Chondrocyte (in vitro differentiated cells): ENCODE data around the gene STUM. TPM values are rescaled to one million over a fixed set of nuclear protein-coding genes. Genes with fewer than 3 reads are reported as not detected.
A peak's percentile ranks its signal among the peaks of the same experiment; 100 is the strongest.

Source experiments
- DNase-seq: peaks from one replicate; pipeline ENCODE4 v3.0.0; 2021; ENCODE audit warnings: mixed read lengths, low spot score
- H3K27ac Mint-ChIP-seq: one replicate; pipeline ENCODE4 v1.8.0; 2021; ENCODE audit warnings: mild to moderate bottlenecking, moderate library complexity, mixed read lengths; ENCODE audit not compliant: unreplicated experiment
- H3K27me3 Mint-ChIP-seq: 2 replicates; pipeline ENCODE4 v1.8.0; 2021; ENCODE audit warnings: low read depth, mixed read lengths
- H3K36me3 Mint-ChIP-seq: 2 replicates; pipeline ENCODE4 v1.8.0; 2021; ENCODE audit warnings: low read depth, mixed read lengths
- H3K4me1 Mint-ChIP-seq: 2 replicates; pipeline ENCODE4 v1.8.0; 2021; ENCODE audit warnings: low read depth, mild to moderate bottlenecking, mixed read lengths
- H3K4me3 Mint-ChIP-seq: one replicate; pipeline ENCODE4 v1.8.0; 2021; ENCODE audit warnings: mild to moderate bottlenecking, moderate library complexity, mixed read lengths; ENCODE audit not compliant: unreplicated experiment
- H3K9me3 Mint-ChIP-seq: 2 replicates; pipeline ENCODE4 v1.8.0; 2021; ENCODE audit warnings: low read depth, mixed read lengths
- total RNA-seq: library from RNA; stranded (reverse); gene quantifications from 3 replicates; pipeline ENCODE4 v1.2.1, GENCODE V29; 2021
- TF ChIP-seq, protein P1 (sequence below): fragments of 200-600 bp; sonication (generic); IDR thresholded peaks from 2 replicates; pipeline ENCODE4 v1.5.0; 2021; ENCODE audit warnings: antibody characterized with exemption, mild to moderate bottlenecking, moderate library complexity

STUM gene
- total RNA-seq, 1 donor from 2014 or later = 0.27 TPM

DNA sequence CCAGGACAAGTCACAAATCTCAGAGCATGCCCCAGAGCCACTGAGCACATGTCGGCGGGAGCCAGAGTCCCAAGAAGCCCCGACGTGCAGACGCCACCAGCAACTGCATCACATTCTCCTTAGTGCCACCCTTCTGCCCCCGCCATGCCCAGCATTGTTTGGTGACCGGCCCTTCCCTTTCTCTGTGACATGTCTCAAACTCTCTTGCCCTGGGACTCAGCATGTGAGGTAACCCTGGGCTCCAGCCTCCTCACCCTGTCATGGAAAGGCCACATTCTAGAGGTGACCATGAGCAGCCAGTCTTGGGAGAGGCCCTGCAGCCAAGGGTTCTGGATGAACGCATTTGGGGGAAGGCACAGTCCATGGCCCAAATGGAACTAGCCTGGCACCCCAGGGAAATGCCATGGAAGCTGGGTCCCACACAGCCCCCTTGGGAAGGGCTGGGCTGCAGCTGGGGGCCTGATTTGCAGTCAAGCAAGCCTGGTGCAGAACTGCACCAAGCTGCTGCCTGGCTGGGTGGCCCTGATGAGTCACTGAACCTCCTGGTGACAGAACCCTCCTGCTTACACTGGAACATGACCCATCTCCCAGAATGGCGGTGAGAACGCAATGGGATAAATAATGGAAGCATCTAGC lies 96.1 kb downstream of the STUM start:
- Mint-ChIP-seq H3K4me1 (peaks cover 15% of the 10 kb centered on the region), H3K27me3 (no peaks in the 10 kb centered on the region), H3K9me3 (no peaks in the 10 kb centered on the region), H3K27ac (no peak overlapping the region), H3K36me3 (peaks cover 10% of the 10 kb centered on the region), H3K4me3 (no peak overlapping the region)
- DNase-seq = peak; percentile 65
- TF ChIP-seq, protein P1, sequence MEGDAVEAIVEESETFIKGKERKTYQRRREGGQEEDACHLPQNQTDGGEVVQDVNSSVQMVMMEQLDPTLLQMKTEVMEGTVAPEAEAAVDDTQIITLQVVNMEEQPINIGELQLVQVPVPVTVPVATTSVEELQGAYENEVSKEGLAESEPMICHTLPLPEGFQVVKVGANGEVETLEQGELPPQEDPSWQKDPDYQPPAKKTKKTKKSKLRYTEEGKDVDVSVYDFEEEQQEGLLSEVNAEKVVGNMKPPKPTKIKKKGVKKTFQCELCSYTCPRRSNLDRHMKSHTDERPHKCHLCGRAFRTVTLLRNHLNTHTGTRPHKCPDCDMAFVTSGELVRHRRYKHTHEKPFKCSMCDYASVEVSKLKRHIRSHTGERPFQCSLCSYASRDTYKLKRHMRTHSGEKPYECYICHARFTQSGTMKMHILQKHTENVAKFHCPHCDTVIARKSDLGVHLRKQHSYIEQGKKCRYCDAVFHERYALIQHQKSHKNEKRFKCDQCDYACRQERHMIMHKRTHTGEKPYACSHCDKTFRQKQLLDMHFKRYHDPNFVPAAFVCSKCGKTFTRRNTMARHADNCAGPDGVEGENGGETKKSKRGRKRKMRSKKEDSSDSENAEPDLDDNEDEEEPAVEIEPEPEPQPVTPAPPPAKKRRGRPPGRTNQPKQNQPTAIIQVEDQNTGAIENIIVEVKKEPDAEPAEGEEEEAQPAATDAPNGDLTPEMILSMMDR = no peak

- no peak overlapping the region for H3K4me3 Mint-ChIP-seq
Measured at GRCh38 chr1:226645279-226645976, 96.9 kb downstream of the STUM start.

GRCh38 chr1:226646026-226646869 lies 97.7 kb downstream of the STUM start:
- DNase-seq = peak; percentile 74
- Mint-ChIP-seq H3K4me3 (no peak overlapping the region), H3K9me3 (no peaks in the 10 kb centered on the region), H3K27me3 (no peaks in the 10 kb centered on the region), H3K4me1 (peaks cover 15% of the 10 kb centered on the region), H3K27ac (no peak overlapping the region), H3K36me3 (peaks cover 11% of the 10 kb centered on the region)
- TF ChIP-seq, protein P1 = no peak

More at GRCh38 chr1:226645279-226645976, 96.9 kb downstream of the STUM start:
- DNase-seq = peak; percentile 56
- TF ChIP-seq, protein P1 = no peak
- Mint-ChIP-seq H3K9me3 (no peaks in the 10 kb centered on the region), H3K36me3 (peaks cover 10% of the 10 kb centered on the region), H3K4me1 (peaks cover 15% of the 10 kb centered on the region), H3K27ac (no peak overlapping the region), H3K27me3 (no peaks in the 10 kb centered on the region)

GRCh38 chr1:226646870-226647449 lies 98.4 kb downstream of the STUM start:
- Mint-ChIP-seq H3K9me3 (no peaks in the 10 kb centered on the region), H3K27me3 (no peaks in the 10 kb centered on the region), H3K36me3 (peaks cover 11% of the 10 kb centered on the region), H3K27ac (no peak overlapping the region), H3K4me1 (peaks cover 15% of the 10 kb centered on the region), H3K4me3 (no peak overlapping the region)
- peak; percentile 81 for DNase-seq
- TF ChIP-seq, protein P1 = no peak

DNA sequence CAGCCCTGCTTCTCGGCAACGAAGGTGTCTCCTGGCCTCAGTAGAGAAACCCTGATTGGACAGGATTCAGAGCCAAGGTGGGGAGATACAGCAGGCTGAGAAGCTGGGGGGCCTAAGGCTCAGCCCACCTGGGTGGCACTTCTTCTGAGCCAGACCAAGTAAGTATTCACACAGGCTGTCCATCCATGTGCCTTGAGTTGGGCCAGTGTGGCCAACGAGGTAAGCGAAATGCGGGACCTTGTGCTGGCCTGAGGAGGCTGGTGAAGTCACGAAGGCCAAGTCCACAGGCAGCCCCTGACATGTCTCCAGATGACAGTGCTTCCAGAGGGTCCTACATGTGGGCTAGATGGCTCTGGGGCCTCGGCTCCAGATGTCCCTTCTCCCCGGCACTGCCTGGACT lies 99.2 kb downstream of the STUM start:
- DNase-seq = no peak
- H3K36me3 Mint-ChIP-seq = peaks cover 11% of the 10 kb centered on the region
- TF ChIP-seq, protein P1 = no peak
- no peak overlapping the region for H3K27ac Mint-ChIP-seq
- H3K4me1 Mint-ChIP-seq = peaks cover 15% of the 10 kb centered on the region
- no peaks in the 10 kb centered on the region for H3K27me3 Mint-ChIP-seq
- no peaks in the 10 kb centered on the region for H3K9me3 Mint-ChIP-seq
- H3K4me3 Mint-ChIP-seq = no peak overlapping the region
